ENCODE results near the gene CAND2.

- no peak for TF ChIP-seq NFIC (IDR thresholded peaks at IDR 0.05)
- no peak for TF ChIP-seq MAX (IDR thresholded peaks at IDR 0.05)
- no peak for TF ChIP-seq EP300 (IDR thresholded peaks at IDR 0.05; ENCODE audit: borderline replicate concordance)
- TF ChIP-seq TAF1 (IDR thresholded peaks at IDR 0.05; ENCODE audit: low read depth), result no peak
- TF ChIP-seq YY1 (IDR thresholded peaks at IDR 0.05; ENCODE audit: low read depth), result no peak
- no peak for TF ChIP-seq FOXM1 (IDR thresholded peaks at IDR 0.05; ENCODE audit: borderline replicate concordance, low read depth)
Measured at GRCh38 chr3:12780751-12781150, 15.7 kb upstream of the CAND2 start.
